ENCODE results near the gene PPARGC1A.
A peak's percentile ranks its signal among the peaks of the same experiment; 100 is the strongest.

The PPARGC1A gene

DNA sequence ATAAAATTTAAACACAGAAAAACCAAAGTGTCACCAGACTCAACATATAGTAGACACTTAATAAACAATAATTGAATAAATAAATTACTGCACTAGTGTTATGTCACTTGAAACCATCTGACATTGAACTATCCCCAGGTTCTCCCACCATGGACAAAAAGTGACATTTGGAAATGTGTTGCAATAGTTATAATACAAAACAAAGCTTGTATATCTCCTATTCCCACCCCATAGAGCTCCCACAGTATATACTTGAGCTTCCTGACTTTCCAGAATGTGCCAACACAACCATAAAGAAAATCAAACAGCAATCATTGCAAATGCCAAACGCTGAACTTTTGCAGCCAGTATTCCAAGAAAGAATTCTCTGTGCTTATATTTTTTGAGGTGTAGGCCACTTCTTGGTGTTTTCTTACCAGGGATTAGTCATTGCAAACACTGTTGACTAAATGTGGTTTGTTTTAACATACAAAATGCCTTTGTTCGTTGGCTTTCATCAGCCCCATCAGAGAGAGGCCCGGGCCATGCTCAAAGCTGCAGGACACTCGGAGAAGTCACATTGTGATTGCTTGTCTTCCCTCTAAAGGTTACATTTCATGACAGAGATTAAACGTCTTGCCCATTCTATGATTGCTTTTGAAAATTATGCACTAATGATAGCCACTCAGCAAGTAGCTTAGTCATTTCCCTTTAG is 33.8 kb downstream of the PPARGC1A start:
- no peak for DNase-seq
- intact Hi-C loops (cut with DNase I), result no loop called here

DNA sequence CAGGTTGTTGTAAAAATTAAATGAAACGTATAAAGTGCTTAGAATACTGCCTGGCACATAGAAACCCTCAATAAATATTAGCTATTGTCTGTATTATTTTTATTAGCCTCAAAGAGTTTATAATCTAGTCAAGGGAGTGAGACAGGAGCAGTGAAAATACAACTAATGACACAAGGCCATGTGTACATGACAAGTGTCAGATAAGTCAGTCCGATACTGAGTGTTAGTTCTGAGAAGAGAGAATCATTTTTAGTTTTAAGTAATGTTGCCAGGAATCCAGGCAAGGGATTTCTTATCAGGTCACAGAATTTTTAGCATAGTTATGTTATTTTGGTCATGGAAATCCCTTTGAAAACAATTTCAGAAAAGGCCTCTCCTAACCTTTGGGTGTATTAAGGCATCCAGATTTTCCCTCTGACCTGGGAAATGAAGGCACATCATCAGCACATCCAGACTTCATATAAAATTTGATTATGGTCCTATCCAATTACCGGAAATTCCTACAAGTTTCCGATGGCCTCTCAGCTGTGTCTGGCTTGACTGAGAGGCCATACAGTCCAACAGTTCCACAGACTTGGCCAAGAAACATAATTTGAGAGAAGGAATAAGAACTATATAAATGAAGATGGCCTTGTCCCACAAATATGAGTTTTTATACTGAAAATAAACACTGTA is 35.7 kb downstream of the PPARGC1A start:
- no peak for DNase-seq
- intact Hi-C loops (cut with DNase I), result no loop called here

DNA sequence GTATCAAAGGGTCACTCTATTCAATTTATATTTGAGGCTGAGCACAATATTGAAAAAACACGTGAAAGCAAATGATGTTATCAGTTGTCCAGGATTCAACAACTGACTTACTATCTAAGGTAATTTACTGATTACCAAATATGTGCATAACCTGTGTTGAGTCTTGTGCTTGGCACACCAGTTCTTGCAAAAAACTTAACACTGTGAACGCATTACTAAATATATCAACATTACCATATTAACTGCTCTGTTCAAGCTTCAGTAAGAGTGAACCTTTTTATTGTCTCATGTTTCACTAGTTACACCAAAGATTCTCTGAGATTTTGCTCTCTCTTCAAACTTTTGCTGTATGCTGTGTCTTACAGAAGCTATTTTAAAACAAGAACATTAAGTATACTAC is 38.4 kb downstream of the PPARGC1A start:
- no peak for DNase-seq
- intact Hi-C loops (cut with DNase I), result no loop called here

DNA sequence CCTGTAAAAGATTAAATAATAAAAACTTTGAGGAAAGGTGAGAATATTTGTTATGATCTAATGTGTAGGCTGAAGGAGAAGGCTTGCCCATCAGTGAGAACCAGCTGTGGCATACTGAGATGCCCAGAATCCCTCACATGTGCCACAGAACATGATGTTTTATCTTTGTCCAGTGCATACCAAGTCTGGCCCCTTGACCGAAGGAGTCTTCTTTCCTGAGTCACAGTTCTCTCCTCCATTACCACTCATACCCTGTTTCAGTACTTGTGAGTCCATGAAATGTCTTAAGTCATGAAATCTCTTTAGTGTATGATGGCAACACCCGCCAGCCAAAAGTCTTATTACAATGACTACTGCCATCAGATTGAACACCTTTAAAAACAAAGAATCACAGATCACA is 42.7 kb downstream of the PPARGC1A start:
- intact Hi-C loops (cut with DNase I), result no loop called here
- no peak for DNase-seq

DNA sequence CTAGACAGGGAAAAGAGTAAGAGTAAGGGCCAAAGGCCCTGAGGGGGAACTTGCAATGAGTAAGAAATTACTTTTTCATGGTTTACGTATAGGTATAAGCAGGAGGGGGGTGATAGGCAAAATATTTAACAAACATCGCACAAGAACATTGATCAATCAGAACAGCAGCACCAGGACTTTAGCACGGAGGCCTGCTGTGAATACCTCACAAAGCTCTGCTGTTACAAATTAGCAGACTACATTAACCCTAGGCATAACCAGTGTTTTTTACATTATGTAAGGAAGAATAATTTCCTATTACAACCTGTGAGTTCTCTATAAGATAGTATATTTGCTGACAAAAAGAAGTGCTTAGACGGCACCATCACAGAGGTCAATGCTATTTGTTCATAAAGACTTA is 44.9 kb downstream of the PPARGC1A start:
- DNase-seq, result no peak
- intact Hi-C loops (cut with DNase I), result no loop called here

DNA sequence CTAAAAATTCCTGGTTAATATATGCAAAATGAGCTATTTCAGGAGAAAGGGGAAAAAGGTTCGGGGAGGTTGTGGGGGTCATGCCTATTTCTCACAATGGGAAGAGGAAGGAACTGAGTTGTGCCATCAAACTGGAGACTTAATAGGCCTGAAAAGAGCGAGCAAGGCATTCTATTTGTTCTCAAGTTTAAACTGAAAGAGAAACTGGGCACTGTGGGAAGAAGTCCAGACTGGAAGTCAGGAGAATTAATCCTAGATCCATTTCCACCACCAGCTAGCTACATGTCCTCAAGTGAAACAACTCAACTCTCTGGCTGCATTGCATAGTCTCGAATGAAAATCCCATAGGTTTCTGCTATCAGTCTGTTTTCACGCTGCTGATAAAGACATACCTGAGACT is 50.6 kb downstream of the PPARGC1A start:
- intact Hi-C loops (cut with DNase I), result no loop called here
- DNase-seq, result no peak

DNA sequence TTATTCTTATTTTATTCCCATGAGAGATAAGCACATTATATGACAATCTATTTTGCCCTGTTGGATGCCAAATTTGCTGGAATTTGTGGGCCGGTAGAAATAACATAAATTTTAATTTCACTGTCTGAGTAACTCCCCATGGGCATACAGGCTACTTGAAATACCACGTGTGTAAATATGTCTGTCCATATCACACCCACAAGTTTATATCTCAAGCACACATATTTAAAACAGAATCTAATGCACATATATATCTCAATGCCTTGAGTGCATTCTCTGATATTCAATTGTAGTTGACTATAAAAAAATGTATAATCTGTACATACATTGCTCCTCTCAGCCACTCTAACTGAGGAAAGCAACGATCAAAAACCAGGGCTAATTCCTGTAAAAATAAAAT is 51.2 kb downstream of the PPARGC1A start:
- DNase-seq, result no peak
- intact Hi-C loops (cut with DNase I), result no loop called here

DNA sequence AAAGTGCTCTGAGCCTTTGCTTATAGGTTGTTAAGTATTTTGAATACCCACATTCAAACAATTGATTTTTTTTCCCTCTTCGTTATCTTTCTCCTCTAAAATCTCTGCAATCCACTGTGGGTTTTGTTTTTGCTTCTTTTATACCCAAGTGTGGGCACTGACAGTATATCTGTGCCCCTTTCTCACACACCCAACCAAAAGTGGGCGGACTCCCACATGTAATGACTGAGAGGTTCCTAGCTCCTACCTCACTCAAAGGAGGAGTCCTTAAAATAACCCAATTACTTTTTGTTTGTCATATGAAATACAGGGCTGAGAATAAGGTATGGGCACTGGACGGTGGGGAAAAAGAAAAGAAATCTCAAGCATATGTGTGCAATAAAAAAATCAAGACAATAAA is 51.7 kb downstream of the PPARGC1A start:
- intact Hi-C loops (cut with DNase I), result no loop called here
- DNase-seq, result peak in 4 of 42 donors; percentile 7 to 51 (median 23)

DNA sequence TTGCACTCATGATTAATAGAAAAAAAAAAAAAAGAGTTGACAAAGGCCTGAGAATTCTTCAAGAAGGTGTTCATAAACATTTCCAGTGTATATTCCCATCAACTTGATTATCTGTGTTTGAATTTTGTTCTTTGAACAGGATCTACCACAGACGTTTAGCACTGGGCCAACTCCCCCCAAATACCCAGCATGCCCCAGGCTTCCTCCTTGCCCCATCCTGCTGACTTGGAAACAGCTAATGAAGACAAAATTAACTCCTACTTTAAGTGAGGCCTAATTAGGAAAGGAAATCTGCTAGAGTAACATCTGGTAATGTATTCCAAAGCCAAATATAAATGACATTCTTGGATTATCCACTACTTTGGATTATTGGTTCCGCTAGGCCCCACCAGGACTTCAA is 52.5 kb downstream of the PPARGC1A start:
- intact Hi-C loops (cut with DNase I), result no loop called here
- DNase-seq, result no peak

DNA sequence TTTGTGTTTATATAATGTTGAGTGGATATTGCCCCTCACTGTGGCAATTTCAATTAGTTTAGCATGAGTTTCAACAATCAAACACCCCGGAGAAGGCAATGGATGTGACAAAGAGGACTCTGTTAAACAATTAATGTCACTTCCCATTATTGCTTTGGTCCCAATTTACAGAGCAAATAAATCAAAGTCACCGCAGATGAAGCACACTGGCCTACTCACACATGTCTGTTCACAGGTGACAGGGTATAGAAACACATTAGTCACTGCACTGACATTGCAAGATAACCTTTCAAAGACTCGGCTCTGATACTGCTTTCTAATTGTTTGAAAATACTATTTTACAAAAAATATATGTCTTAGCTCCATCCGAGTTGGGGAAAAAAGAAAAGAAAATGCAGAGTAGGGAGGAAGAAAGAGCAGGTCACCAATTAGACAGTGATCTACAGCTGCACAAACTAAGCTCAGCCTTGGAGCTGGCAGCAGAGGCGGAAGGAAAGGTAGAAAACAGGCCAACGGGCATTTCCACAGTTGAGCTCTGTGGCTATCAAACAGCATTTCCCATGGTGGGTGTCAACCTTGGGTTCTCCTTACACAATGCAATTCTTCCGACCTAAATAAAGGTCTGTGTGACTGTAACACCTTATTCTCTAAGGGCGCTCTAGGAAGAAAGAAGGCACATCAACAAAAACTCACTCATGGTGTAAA is 53.9 kb downstream of the PPARGC1A start:
- intact Hi-C loops (cut with DNase I), result no loop called here
- DNase-seq, result peak in 2 of 42 donors; percentile 7 to 10

DNA sequence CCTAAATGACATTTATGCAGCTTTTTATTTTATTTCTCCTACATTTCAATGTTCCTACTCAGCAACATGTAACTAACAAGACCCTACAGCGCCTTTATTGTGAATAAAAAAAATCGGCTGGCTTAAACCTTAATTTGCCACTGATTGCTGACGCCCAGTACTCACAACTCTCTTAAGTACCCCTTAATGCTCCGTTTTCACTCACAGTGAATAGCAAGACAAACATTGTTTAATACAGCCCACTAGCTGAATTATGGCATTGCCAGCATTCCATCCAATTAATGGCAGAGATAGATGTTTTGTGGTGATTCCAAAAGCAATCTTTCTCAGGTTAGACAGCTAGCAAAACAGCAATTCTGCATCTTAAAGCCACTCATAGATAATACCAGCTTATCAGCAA is 61.1 kb downstream of the PPARGC1A start:
- intact Hi-C loops (cut with DNase I), result no loop called here
- DNase-seq, result no peak

DNA sequence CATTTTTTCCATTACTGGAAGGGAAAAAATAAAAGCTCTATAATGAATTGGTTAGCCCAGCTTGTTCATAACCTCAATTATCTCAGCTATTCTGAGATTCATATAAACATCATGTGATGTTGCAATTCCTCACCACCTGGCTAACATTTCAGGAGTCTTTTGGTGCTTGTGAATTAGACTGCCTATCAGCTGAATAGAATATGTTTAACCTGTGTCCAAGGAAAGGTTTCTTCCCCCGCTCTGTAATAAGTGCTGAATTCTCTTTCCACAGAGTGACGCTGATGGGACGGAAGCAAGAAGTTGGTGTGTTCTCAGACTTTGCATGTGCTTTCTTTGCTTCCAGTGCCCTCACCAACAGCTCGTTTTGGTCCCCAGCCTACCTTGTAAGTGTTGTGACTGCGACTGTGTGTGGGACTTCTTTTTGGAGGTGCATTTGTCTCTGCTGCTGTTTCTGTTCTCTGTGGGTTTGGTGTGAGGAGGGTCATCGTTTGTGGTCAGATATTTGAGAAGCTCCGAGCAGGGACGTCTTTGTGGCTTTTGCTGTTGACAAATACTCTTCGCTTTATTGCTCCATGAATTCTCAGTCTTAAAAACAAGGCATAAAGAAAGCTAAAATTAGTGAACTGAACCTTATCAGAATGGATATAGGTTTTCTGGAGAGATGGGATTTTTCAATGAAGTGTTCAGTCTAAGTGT is 61.7 kb downstream of the PPARGC1A start:
- intact Hi-C loops (cut with DNase I), result no loop called here
- no peak for DNase-seq

DNA sequence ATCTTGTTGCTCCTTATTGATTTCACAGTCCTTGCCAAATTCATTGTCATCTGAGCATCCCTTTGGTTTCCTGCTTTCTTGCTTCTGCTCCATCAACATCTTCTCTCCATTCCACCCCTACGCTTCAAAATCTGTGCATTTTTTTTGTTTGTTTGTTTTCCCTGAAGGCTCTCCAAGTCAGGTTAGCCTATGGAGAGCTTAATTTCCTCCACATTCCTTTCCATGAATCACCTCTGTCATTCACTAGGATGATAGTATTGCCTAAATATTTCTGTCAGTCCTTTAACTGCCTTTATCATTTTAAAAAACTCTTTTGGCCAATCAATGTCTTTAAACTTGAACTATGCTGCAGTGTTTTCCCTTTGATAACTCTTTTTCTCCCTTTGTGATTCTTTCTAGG is 67.7 kb downstream of the PPARGC1A start:
- no peak for DNase-seq
- intact Hi-C loops (cut with DNase I), result no loop called here

DNA sequence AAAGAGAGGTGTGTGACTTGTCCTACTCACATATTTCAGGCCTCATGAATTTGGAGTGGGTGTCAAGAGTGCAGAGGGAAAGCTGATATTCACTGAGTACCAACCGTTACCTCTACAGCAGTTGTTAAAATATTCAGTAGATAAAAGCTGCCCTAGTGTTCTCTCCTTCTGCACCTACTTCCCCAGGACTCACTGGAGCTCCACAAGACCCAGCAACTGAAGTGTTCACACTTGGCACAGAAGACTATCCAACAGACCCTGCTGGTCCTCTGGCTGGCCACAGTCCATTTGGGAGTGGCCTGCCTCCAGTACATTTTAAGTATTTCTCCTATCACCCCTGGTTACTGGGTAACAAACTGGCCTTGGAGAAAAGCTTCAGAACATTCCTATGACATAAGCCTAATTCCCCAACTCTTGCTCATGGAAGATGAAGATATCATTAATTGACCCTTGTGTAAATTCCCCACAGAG is 70.8 kb downstream of the PPARGC1A start:
- intact Hi-C loops (cut with DNase I), result no loop called here

DNA sequence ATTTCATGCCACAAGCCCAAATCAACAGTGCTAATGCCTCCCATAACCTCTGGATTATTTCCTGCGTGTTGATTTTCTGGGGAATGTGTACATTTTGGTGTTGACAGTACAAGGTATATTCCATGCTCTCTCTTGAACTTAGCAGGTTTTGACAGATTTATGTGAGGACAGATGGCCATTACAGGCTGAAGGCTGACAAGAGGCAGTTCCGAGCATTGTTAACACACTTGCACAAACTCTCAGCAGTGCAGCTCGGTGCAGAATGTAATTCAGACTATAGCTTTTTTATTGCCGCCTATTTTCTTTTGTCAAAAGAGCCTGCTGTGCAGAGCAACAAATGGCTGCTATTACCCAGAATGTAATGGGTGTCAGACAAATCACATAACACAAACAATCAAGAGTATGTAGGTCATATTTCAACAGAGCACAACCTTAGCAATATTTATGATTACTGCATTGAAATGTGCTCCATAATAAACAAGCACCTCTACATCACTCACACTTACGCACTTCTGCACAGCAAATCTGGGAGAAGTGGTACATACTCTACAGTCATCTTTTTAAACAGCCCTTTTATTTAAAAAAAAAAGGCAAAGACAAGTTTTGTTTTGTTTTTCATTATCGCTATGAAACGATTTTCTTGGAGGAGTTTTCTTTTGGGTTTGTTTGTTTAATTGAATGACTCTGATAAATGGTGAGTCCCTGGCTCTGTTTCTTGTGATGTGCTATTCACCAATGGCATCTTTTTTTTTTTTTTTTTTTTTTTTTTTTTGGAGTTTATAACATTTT is 71.6 kb downstream of the PPARGC1A start:
- DNase-seq, result no peak
- intact Hi-C loops (cut with DNase I), result no loop called here

More for the DNA sequence above, 70.8 kb downstream of the PPARGC1A start:
- DNase-seq, result peak in 9 of 42 donors; percentile 11 to 64 (median 30)

DNA sequence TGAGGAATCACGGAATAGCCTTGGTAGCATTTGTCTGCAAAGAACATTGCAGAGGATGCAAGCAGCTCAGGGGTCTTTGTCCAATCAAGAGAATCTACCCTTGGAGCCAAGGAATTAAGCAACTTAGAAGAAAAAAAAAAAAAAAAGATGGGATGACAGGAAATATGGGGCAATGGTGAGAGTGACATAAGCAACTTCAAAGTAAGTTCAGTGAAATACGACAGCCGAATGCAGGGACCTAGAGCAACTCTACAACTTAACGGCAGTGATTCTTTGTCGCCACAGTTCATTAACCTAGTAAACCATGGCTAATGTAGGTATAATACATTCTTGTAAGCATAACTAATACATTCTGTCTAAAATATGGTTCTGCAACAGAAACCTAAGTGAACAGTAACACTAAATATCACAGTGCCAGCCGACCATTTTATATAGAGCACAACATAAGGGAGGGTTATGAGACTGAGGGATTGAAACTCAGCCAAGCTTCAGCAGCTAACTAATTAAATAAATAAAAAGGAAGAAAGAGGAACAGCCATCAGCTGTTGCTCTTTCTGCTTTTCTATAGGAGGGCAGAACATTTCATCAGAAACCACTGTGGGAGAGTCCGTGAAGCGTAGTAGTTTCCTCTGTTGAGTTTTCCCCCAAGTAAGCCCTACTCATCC is 74.7 kb downstream of the PPARGC1A start:
- intact Hi-C loops (cut with DNase I), result no loop called here
- DNase-seq, result no peak

DNA sequence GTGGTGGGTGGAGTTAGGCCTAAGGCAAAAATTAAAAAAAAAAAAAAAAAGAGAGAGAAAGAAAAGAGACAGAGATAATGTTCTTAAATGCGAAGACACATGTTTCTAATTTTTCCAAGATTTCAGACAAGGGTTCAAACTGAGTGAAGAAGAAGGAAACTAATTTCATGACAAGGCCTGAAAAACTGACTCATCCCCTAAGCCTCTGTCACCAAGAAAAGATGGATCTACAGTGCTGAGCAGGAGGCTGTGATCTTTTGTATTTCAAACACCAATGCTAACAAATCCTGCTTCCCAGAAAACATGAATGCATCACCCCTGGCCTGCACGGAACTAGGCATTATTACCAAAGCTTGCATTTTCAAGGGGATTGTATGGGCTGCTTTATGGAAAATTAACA is 75.3 kb downstream of the PPARGC1A start:
- intact Hi-C loops (cut with DNase I), result no loop called here
- no peak for DNase-seq

DNA sequence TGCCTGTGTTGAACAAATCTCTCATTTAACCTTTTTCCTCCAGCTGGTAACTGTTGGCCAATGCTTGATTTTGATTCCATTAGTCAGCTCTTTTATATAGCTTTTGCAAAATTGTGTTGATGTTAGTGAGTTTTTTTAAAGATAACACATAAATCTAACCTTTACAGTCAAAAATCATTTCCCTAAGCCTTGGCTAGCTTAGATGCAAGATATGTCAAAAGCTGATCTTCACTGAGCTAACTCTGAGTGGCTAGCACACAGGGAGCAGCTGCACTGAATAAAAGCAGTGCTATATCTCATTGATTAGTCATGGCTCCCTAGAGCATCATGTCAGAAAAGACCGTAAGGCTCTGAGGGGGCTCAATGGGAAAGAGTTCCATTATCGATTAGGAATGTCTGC is 78.7 kb downstream of the PPARGC1A start:
- DNase-seq, result no peak
- intact Hi-C loops (cut with DNase I), result no loop called here

All from head of caudate nucleus (tissue), 42 donors.